K562 (cell line): ENCODE measurements around the gene DTNB. TPM values are rescaled to one million over a fixed set of nuclear protein-coding genes. Genes with fewer than 3 reads are reported as not detected.

Experiments
- ATAC-seq: fragments of 200-7000 bp; cut with Tn5 transposase; 3 replicates; pipeline ENCODE4 v1.9.1; 2020; ENCODE audit warnings: moderate library complexity
- BruUV-seq: library from RNA; stranded (reverse); fragments of 400-500 nt; replicated peaks from 2 replicates; lab custom pipeline; 2021; lab: Mats Ljungman, UMichigan
- CTCF ChIA-PET: fragments of 300-600 bp; formaldehyde crosslinking; extraction: SDS; loops from one replicate; lab custom pipeline; 2021; ENCODE audit warnings: low intra/inter-chr PET ratio; lab: Yijun Ruan, JAX
- POLR2A ChIA-PET: fragments of 300-600, 350-650 bp; sonication (Branson Sonifier 250); formaldehyde crosslinking; extraction: SDS; loops from one replicate; lab custom pipeline; 2021; ENCODE audit warnings: antibody characterized with exemption, inconsistent platforms; lab: Yijun Ruan, JAX
- DNase-seq, 4 experiments: peaks; one replicate each; pipeline versions ENCODE4 v3.0.0 to v3.0.0-alpha.2; 2011 to 2018; ENCODE audit warnings: low spot score in 3 of 4, mixed read lengths in 3 of 4; ENCODE audit errors: extremely low read depth in 1 of 4
- FAIRE-seq: peaks from 2 replicates; lab custom pipeline; 2011; peaks lifted over from hg19 to GRCh38; lab: Jason Lieb, UNC
- H2AFZ ChIP-seq: 2 replicates; pipeline ENCODE4 v1.6.0; 2011; ENCODE audit warnings: low read depth, low read length, control low read depth, inconsistent platforms
- H3K27ac ChIP-seq: fragments of 200-600 bp; 3 replicates; pipeline ENCODE4 v1.8.0; 2011; ENCODE audit warnings: low read depth, mild to moderate bottlenecking, control low read depth, inconsistent platforms, low read length, moderate library complexity, mixed read lengths; ENCODE audit errors: extremely low read depth
- H3K27me3 ChIP-seq, 2 experiments: fragments of 300-600 bp in 1 of 2; 2 replicates in 1 of 2; 3 replicates in 1 of 2; pipeline versions ENCODE4 v1.6.0 to v1.8.0; 2011; ENCODE audit warnings: inconsistent platforms in 2 of 2, low read length in 2 of 2, mild to moderate bottlenecking in 1 of 2, mixed read lengths in 1 of 2, moderate library complexity in 1 of 2; ENCODE audit not compliant: control insufficient read depth in 2 of 2, insufficient read depth in 2 of 2
- H3K36me3 ChIP-seq: fragments of 300-600 bp; 3 replicates; pipeline ENCODE4 v1.8.0; 2011; ENCODE audit warnings: mild to moderate bottlenecking, low read length, inconsistent platforms; ENCODE audit not compliant: control insufficient read depth, insufficient read depth
- H3K4me1 ChIP-seq, 2 experiments: fragments of 200-600 bp in 1 of 2; replicated peaks in 1 of 2; 2 replicates in 1 of 2; 3 replicates in 1 of 2; pipeline versions ENCODE4 v1.5.1 to v1.8.0; 2011; ENCODE audit warnings: inconsistent platforms in 2 of 2, low read length in 2 of 2, mild to moderate bottlenecking in 1 of 2, mixed read lengths in 1 of 2, moderate library complexity in 1 of 2; ENCODE audit not compliant: control insufficient read depth in 2 of 2, insufficient read depth in 2 of 2
- H3K4me2 ChIP-seq: 2 replicates; pipeline ENCODE4 v1.6.1; 2011; ENCODE audit warnings: low read length, control low read depth, inconsistent platforms, mixed read lengths; ENCODE audit not compliant: insufficient read depth
- H3K4me3 ChIP-seq: fragments of 200-600 bp; sonication (generic), shearing (Covaris generic); 2 replicates; pipeline ENCODE4 v1.5.1; 2016; ENCODE audit warnings: control low read depth, inconsistent platforms
- H3K79me2 ChIP-seq: fragments of 200-600 bp; 3 replicates; pipeline ENCODE4 v1.8.0; 2011; ENCODE audit warnings: low read length, inconsistent platforms; ENCODE audit not compliant: control insufficient read depth, insufficient read depth
- H3K9ac ChIP-seq, 2 experiments: 2 replicates each; pipeline versions ENCODE4 v1.6.0 to v1.6.1; 2011; ENCODE audit warnings: low read depth in 2 of 2, low read length in 2 of 2, control low read depth in 1 of 2, inconsistent platforms in 1 of 2, mild to moderate bottlenecking in 1 of 2, mixed read lengths in 1 of 2; ENCODE audit not compliant: insufficient read depth in 1 of 2
- H3K9me1 ChIP-seq: one replicate; pipeline ENCODE4 v1.6.0; 2011; ENCODE audit warnings: inconsistent platforms, mild to moderate bottlenecking, low read length, moderate library complexity; ENCODE audit not compliant: control insufficient read depth, insufficient read depth
- H3K9me3 ChIP-seq: replicated peaks from 2 replicates; pipeline ENCODE4 v1.5.1; 2011; ENCODE audit warnings: low read depth, low read length, inconsistent platforms; ENCODE audit not compliant: control insufficient read depth, insufficient read depth
- H4K20me1 ChIP-seq: replicated peaks from 2 replicates; pipeline ENCODE4 v1.6.1; 2011; ENCODE audit warnings: low read length, inconsistent platforms, mixed read lengths; ENCODE audit not compliant: control insufficient read depth, insufficient read depth
- CHD1 ChIP-seq: fragments of 200-600 bp; sonication (generic); IDR thresholded peaks from one replicate; pipeline ENCODE4 v1.6.1; 2012; ENCODE audit warnings: mild to moderate bottlenecking, moderate library complexity, low read length, inconsistent platforms
- DNMT1 ChIP-seq: fragments of 450-650 bp; IDR thresholded peaks from 2 replicates; pipeline ENCODE4 v1.6.1; 2016; ENCODE audit warnings: antibody characterized with exemption, mild to moderate bottlenecking
- EHMT2 ChIP-seq: fragments of 450-650 bp; IDR thresholded peaks from 2 replicates; pipeline ENCODE4 v1.6.1; 2018; ENCODE audit warnings: antibody characterized with exemption
- HDAC8 ChIP-seq: fragments of 450-650 bp; IDR thresholded peaks from 2 replicates; pipeline ENCODE4 v1.6.1; 2016; ENCODE audit warnings: mild to moderate bottlenecking, missing genetic modification characterization, moderate library complexity, missing compliant biosample characterization
- HNRNPH1 ChIP-seq: fragments of 200-400 bp; formaldehyde crosslinking; optimal IDR thresholded peaks from 2 replicates; pipeline ENCODE3; 2017; ENCODE audit warnings: low read depth, mild to moderate bottlenecking, low read length, moderate library complexity
- KAT2B ChIP-seq: IDR thresholded peaks from one replicate; pipeline ENCODE4 v1.6.1; 2012; ENCODE audit warnings: low read depth, mild to moderate bottlenecking, control low read depth, inconsistent platforms, low read length, moderate library complexity
- KDM4B ChIP-seq, 2 experiments: fragments of 450-650 bp in 1 of 2; sonication (generic) in 1 of 2; IDR thresholded peaks; 2 replicates each; pipeline ENCODE4 v1.6.1; 2016 to 2017; ENCODE audit warnings: borderline replicate concordance in 2 of 2, antibody characterized with exemption in 1 of 2, low read depth in 1 of 2, mild to moderate bottlenecking in 1 of 2
- KLF6 ChIP-seq: fragments of 250-450 bp; sonication (Bioruptor Pico); IDR thresholded peaks from 2 replicates; pipeline ENCODE4 v1.4.0; 2020; ENCODE audit warnings: mild to moderate bottlenecking, moderate library complexity, borderline replicate concordance
- NCOA4 ChIP-seq: fragments of 450-650 bp; IDR thresholded peaks from 2 replicates; pipeline ENCODE4 v1.6.1; 2018; ENCODE audit warnings: mild to moderate bottlenecking; ENCODE audit not compliant: partially characterized antibody
- PHF21A ChIP-seq: fragments of 450-650 bp; IDR thresholded peaks from 2 replicates; pipeline ENCODE4 v1.6.1; 2017; ENCODE audit warnings: low read depth, borderline replicate concordance
- POLR3G ChIP-seq: IDR thresholded peaks from 2 replicates; pipeline ENCODE4 v1.6.1; 2011; ENCODE audit not compliant: insufficient read length, insufficient replicate concordance; ENCODE audit errors: extremely low read depth
- RBM15 ChIP-seq: fragments of 200-400 bp; formaldehyde crosslinking; IDR thresholded peaks from 2 replicates; pipeline ENCODE4 v1.6.1; 2018; ENCODE audit warnings: mild to moderate bottlenecking, low read length, moderate library complexity; ENCODE audit not compliant: insufficient read depth
- SNAPC5 ChIP-seq: fragments of 250-450 bp; sonication (Bioruptor Pico); IDR thresholded peaks from 2 replicates; pipeline ENCODE4 v1.8.0; 2021; ENCODE audit warnings: moderate library complexity, mild to moderate bottlenecking, inconsistent platforms
- SRSF9 ChIP-seq: fragments of 200-400 bp; formaldehyde crosslinking; IDR thresholded peaks from 2 replicates; pipeline ENCODE4 v1.6.1; 2017; ENCODE audit warnings: low read depth, low read length, borderline replicate concordance
- TCF7 ChIP-seq: sonication (generic); IDR thresholded peaks from 2 replicates; pipeline ENCODE4 v1.6.1; 2016; ENCODE audit warnings: antibody characterized with exemption, borderline replicate concordance
- ZEB2 ChIP-seq: fragments of 450-650 bp; IDR thresholded peaks from 2 replicates; pipeline ENCODE4 v1.6.1; 2016
- ZNF274 ChIP-seq: IDR thresholded peaks from 2 replicates; pipeline ENCODE4 v1.6.1; 2011; ENCODE audit warnings: low read depth, mild to moderate bottlenecking, low read length, moderate library complexity, borderline replicate concordance
- ZNF696 ChIP-seq: fragments of 250-450 bp; sonication (Bioruptor Pico); conservative IDR thresholded peaks from 2 replicates; pipeline ENCODE4 v1.4.0; 2020; ENCODE audit warnings: mild to moderate bottlenecking, moderate library complexity
- WGBS: fragments of 100-300 bp; shearing (Covaris generic); methylation state at CpG from one replicate; pipeline ENCODE4 v1.1.6; 2016; ENCODE audit warnings: low coverage, mixed read lengths; ENCODE audit not compliant: insufficient coverage; ENCODE audit errors: missing lambda C conversion rate; 5-methylcytosine and 5-hydroxymethylcytosine counted together
- in situ Hi-C: fragments of 300-500 bp; cut with MboI; formaldehyde crosslinking; loops from 4 replicates; pipeline ENCODE4 v1.15.0; 2018; ENCODE audit warnings: inconsistent platforms, mixed read lengths
- intact Hi-C: fragments of 100-400 bp; cut with micrococcal nuclease; formaldehyde crosslinking; loops from 2 replicates; pipeline ENCODE4 v1.14.2; 2022
- polyA plus RNA-seq, 8 experiments: library from polyadenylated mRNA; depleted of rRNA in 4 of 8; stranded (reverse) in 5 of 8; unstranded in 3 of 8; fragments of >200 nt; fragmentation: Nextera tagmentation in 2 of 8; fragmentation: Illumina TruSeq in 1 of 8; extraction: Ambion mirVana in 2 of 8; extraction: Trizol in 1 of 8; gene quantifications; 2 replicates each; pipeline versions ENCODE4 v1.2.1 to v1.2.3, GENCODE V29; 2011 to 2014; ENCODE audit warnings: inconsistent platforms in 1 of 8, missing spikeins in 1 of 8
- total RNA-seq, 7 experiments: library from RNA; depleted of rRNA in 6 of 7; stranded (reverse); fragments of >200 nt in 6 of 7; fragmentation: Illumina TruSeq in 2 of 7; extraction: Trizol in 2 of 7; gene quantifications; 2 replicates each; pipeline versions ENCODE4 v1.2.1 to v1.2.3, GENCODE V29; 2011 to 2021; ENCODE audit warnings: low replicate concordance in 1 of 7

Gene DTNB
- total and polyA plus RNA-seq, 9 of the 15 experiments (the other 6 are each of a cell fraction or from before 2014, with no cell fraction given) = 0.18 to 2.0 (median 0.77) TPM; not detected in 2

- Histone ChIP-seq H3K9ac (no peak overlapping the region), H3K4me3 (no peak overlapping the region), H3K79me2 (no peaks in the 10 kb centered on the region), H3K27ac (no peak overlapping the region), H3K9me1 (no peaks in the 10 kb centered on the region), H3K4me2 (no peak overlapping the region), H3K4me1 (no peaks in the 10 kb centered on the region), H3K36me3 (no peaks in the 10 kb centered on the region), H4K20me1 (no peaks in the 10 kb centered on the region)
- POLR2A ChIA-PET = no interaction called here
- WGBS = 0% methylated on average over 6 of the region's 6 CpGs
- no TSS peak for BruUV-seq
- DNase-seq (no peak), FAIRE-seq (no peak), ATAC-seq (no peak)
- TF ChIP-seq RBM15 (no peak), KDM4B (IDR thresholded peaks at IDR 0.05; ENCODE audit: borderline replicate concordance in 2 of 2, low read depth in 1 of 2) (no peak), HNRNPH1 (no peak), HDAC8 (tag) (no peak), ZEB2 (no peak), DNMT1 (no peak), POLR3G (no peak), TCF7 (no peak), EHMT2 (no peak), NCOA4 (no peak), SNAPC5 (CRISPR knock-in tag) (no peak), PHF21A (no peak), SRSF9 (no peak), KLF6 (no peak), ZNF696 (CRISPR knock-in tag) (no peak), ZNF274 (no peak), KAT2B (no peak), CHD1 (no peak)
- TF ChIP-seq, all 486 proteins: peak for 0
- in situ Hi-C loops (no loop called here), intact Hi-C loops (no loop called here)
- H2AFZ ChIP-seq = no peak overlapping the region
- H3K27me3 ChIP-seq = peaks cover 42 to 65% of the 10 kb centered on the region in 2 experiments
- CTCF ChIA-PET = no interaction called here
- no peaks in the 10 kb centered on the region for H3K9me3 ChIP-seq
These were observed 319.3 kb downstream of the DTNB start for GRCh38 chr2:25354116-25354515.
